HepG2 (cell line): ENCODE data around the gene C19orf85. TPM values are rescaled to one million over a fixed set of nuclear protein-coding genes. Genes with fewer than 3 reads are reported as not detected.

Source experiments
- ARID4A ChIP-seq: sonication (generic); formaldehyde crosslinking; IDR thresholded peaks from 2 replicates; pipeline ENCODE4 v1.5.0; 2020; ENCODE audit warnings: mild to moderate bottlenecking, missing genetic modification reagents, borderline replicate concordance
- BATF2 ChIP-seq: sonication (generic); formaldehyde crosslinking; IDR thresholded peaks from 2 replicates; pipeline ENCODE4 v1.8.0; 2022; ENCODE audit warnings: mild to moderate bottlenecking, missing genetic modification reagents, moderate library complexity
- BRCA1 ChIP-seq: sonication (generic); formaldehyde crosslinking; IDR thresholded peaks from 2 replicates; pipeline ENCODE4 v1.4.0; 2020; ENCODE audit warnings: missing genetic modification reagents
- BRD4 ChIP-seq: sonication (generic); formaldehyde crosslinking; IDR thresholded peaks from 2 replicates; pipeline ENCODE4 v1.4.0; 2020; ENCODE audit warnings: missing genetic modification reagents
- CEBPB ChIP-seq: IDR thresholded peaks from 2 replicates; pipeline ENCODE4 v1.6.1; 2011; ENCODE audit warnings: low read depth, low read length, improper control_type of control experiment, borderline replicate concordance
- DRAP1 ChIP-seq: IDR thresholded peaks from 2 replicates; pipeline ENCODE4 v1.6.1; 2016; ENCODE audit warnings: missing genetic modification reagents, missing compliant biosample characterization
- IRX3 ChIP-seq: sonication (generic); formaldehyde crosslinking; IDR thresholded peaks from 2 replicates; pipeline ENCODE4 v1.8.1; 2023; ENCODE audit warnings: mild to moderate bottlenecking, low read depth, missing genetic modification reagents, borderline replicate concordance
- NCOR1 ChIP-seq: fragments of 200-600 bp; sonication (generic); IDR thresholded peaks from 2 replicates; pipeline ENCODE4 v1.7.0; 2017; ENCODE audit warnings: antibody characterized with exemption, low read length, borderline replicate concordance
- NR2C2 ChIP-seq: sonication (generic); formaldehyde crosslinking; IDR thresholded peaks from 2 replicates; pipeline ENCODE4 v1.4.0; 2020; ENCODE audit warnings: missing genetic modification reagents, mild to moderate bottlenecking, moderate library complexity, borderline replicate concordance
- PPARG ChIP-seq: conservative IDR thresholded peaks from 2 replicates; pipeline ENCODE4 v1.6.1; 2016; ENCODE audit warnings: missing biosample characterization, missing genetic modification reagents
- RCOR2 ChIP-seq: IDR thresholded peaks from 2 replicates; pipeline ENCODE4 v1.6.1; 2016; ENCODE audit warnings: missing biosample characterization, missing genetic modification reagents
- RORA ChIP-seq: sonication (generic); formaldehyde crosslinking; IDR thresholded peaks from 2 replicates; pipeline ENCODE4 v1.5.0; 2020; ENCODE audit warnings: mild to moderate bottlenecking, missing genetic modification reagents, moderate library complexity
- SALL1 ChIP-seq: sonication (generic); formaldehyde crosslinking; IDR thresholded peaks from 2 replicates; pipeline ENCODE4 v1.8.0; 2022; ENCODE audit warnings: mild to moderate bottlenecking, missing genetic modification reagents
- TEF ChIP-seq: sonication (generic); formaldehyde crosslinking; IDR thresholded peaks from 2 replicates; pipeline ENCODE4 v1.5.0; 2020; ENCODE audit warnings: missing genetic modification reagents
- THAP11 ChIP-seq: IDR thresholded peaks from 2 replicates; pipeline ENCODE4 v1.6.1; 2016; ENCODE audit warnings: missing biosample characterization, missing genetic modification reagents
- THRA ChIP-seq: sonication (generic); formaldehyde crosslinking; IDR thresholded peaks from 2 replicates; pipeline ENCODE4 v1.4.0; 2020; ENCODE audit warnings: missing genetic modification reagents, borderline replicate concordance
- ZFP41 ChIP-seq: sonication (generic); formaldehyde crosslinking; IDR thresholded peaks from 2 replicates; pipeline ENCODE4 v1.4.0; 2020; ENCODE audit warnings: mild to moderate bottlenecking, missing genetic modification reagents, borderline replicate concordance
- ZNF230 ChIP-seq: sonication (generic); formaldehyde crosslinking; IDR thresholded peaks from 2 replicates; pipeline ENCODE4 v1.4.0; 2020; ENCODE audit warnings: mild to moderate bottlenecking, missing genetic modification reagents
- ZNF335 ChIP-seq: sonication (generic); formaldehyde crosslinking; IDR thresholded peaks from 2 replicates; pipeline ENCODE4 v1.4.0; 2020; ENCODE audit warnings: missing genetic modification reagents
- ZNF414 ChIP-seq: sonication (generic); formaldehyde crosslinking; IDR thresholded peaks from 2 replicates; pipeline ENCODE4 v1.5.0; 2020; ENCODE audit warnings: missing genetic modification reagents
- ZNF451 ChIP-seq: sonication (generic); formaldehyde crosslinking; IDR thresholded peaks from 2 replicates; pipeline ENCODE4 v1.5.0; 2020; ENCODE audit warnings: mild to moderate bottlenecking, missing genetic modification reagents
- ZNF879 ChIP-seq: sonication (generic); formaldehyde crosslinking; IDR thresholded peaks from 2 replicates; pipeline ENCODE4 v1.8.1; 2023; ENCODE audit warnings: missing genetic modification reagents
- polyA plus RNA-seq, 8 experiments: library from polyadenylated mRNA; depleted of rRNA in 3 of 8; stranded (reverse) in 7 of 8; unstranded in 1 of 8; fragments of >200 nt; fragmentation: Illumina TruSeq in 4 of 8; extraction: Trizol in 4 of 8; gene quantifications; 2 replicates each; pipeline versions ENCODE4 v1.2.1 to v1.2.3, GENCODE V29; 2011 to 2016; ENCODE audit warnings: low read depth in 4 of 8, missing spikeins in 1 of 8, mixed read lengths in 1 of 8; ENCODE audit not compliant: insufficient read depth in 1 of 8
- total RNA-seq, 5 experiments: library from RNA; depleted of rRNA; stranded (reverse); fragments of >200 nt; fragmentation: Illumina TruSeq; extraction: Trizol; gene quantifications; 2 replicates each; pipeline ENCODE4 v1.2.3, GENCODE V29; 2016; ENCODE audit warnings: low read depth in 1 of 5

The C19orf85 gene
- total and polyA plus RNA-seq, 2 of the 13 experiments (the other 11 are each of a cell fraction or from before 2014, with no cell fraction given): not detected

GRCh38 chr19:55476100-55476775 lies 11.7 kb upstream of the C19orf85 start, which contains the start of gene ZNF628 (continued):
- TF ChIP-seq TEF: no peak
- no peak for TF ChIP-seq ZNF451 (CRISPR knock-in tag)
- TF ChIP-seq PPARG (CRISPR knock-in tag): no peak
- no peak for TF ChIP-seq CEBPB
- TF ChIP-seq ZFP41 (CRISPR knock-in tag): peak; percentile 91; the same call in 1 of the 2 replicates
- no peak for TF ChIP-seq BATF2
- TF ChIP-seq BRCA1 (CRISPR knock-in tag): no peak
- TF ChIP-seq SALL1 (CRISPR knock-in tag): peak; percentile 79
- TF ChIP-seq THAP11 (CRISPR knock-in tag): peak; percentile 99
- peak; percentile 75; the same call in 1 of the 2 replicates for TF ChIP-seq ARID4A (CRISPR knock-in tag)
- peak; percentile 81 for TF ChIP-seq NR2C2 (CRISPR knock-in tag)
- TF ChIP-seq THRA (CRISPR knock-in tag): 0 out of 2 replicates have a peak, but pooled peaks have one; percentile 56
- TF ChIP-seq BRD4 (CRISPR knock-in tag): peak; percentile 90; the same call in 1 of the 2 replicates
- no peak for TF ChIP-seq RORA (CRISPR knock-in tag)
- TF ChIP-seq IRX3 (CRISPR knock-in tag): peak; percentile 68; the same call in 1 of the 2 replicates
- TF ChIP-seq ZNF230: peak; percentile 92
- 0 out of 2 replicates have a peak, but pooled peaks have one; percentile 13 for TF ChIP-seq DRAP1 (CRISPR knock-in tag)
- TF ChIP-seq RCOR2 (CRISPR knock-in tag): no peak
- TF ChIP-seq ZNF879 (CRISPR knock-in tag): 0 out of 2 replicates have a peak, but pooled peaks have one; percentile 39
- TF ChIP-seq ZNF335 (CRISPR knock-in tag): no peak
- TF ChIP-seq NCOR1: no peak
- TF ChIP-seq ZNF414 (CRISPR knock-in tag): peak; percentile 92; the same call in 1 of the 2 replicates
